Neural cell (in vitro differentiated cells): ENCODE results near the gene POLRMT. TPM values are rescaled to one million over a fixed set of nuclear protein-coding genes. Genes with fewer than 3 reads are reported as not detected.
"Not testable (repeated sequence)": the region's sequence is repeated elsewhere in the genome, so short reads cannot be mapped to it uniquely, and the experiment has no call there.

Experiments used
- H2AFZ ChIP-seq: fragments of 200-600, 300-800 bp; sonication (generic), shearing (Covaris generic); 2 replicates; pipeline ENCODE4 v1.6.0; 2014; ENCODE audit warnings: low read depth, mild to moderate bottlenecking, antibody characterized with exemption, low read length, moderate library complexity
- H3F3A ChIP-seq: fragments of 200-600 bp; shearing (Covaris generic); 2 replicates; pipeline ENCODE4 v1.6.1; 2016; ENCODE audit warnings: mild to moderate bottlenecking, moderate library complexity, mixed read lengths, antibody characterized with exemption, low read length; ENCODE audit not compliant: insufficient read depth, poor library complexity, severe bottlenecking
- H3K27ac ChIP-seq: fragments of 200-600, 300-800 bp; sonication (generic), shearing (Covaris generic); 2 replicates; pipeline ENCODE4 v1.5.1; 2014; ENCODE audit warnings: mild to moderate bottlenecking, low read length, moderate library complexity
- H3K27me3 ChIP-seq: fragments of 300-800, 200-600 bp; sonication (generic), shearing (Covaris generic); 2 replicates; pipeline ENCODE4 v1.6.0; 2014; ENCODE audit warnings: mild to moderate bottlenecking, low read depth, low read length, moderate library complexity; ENCODE audit not compliant: insufficient read depth
- H3K36me3 ChIP-seq: fragments of 300-800, 200-600 bp; sonication (generic), shearing (Covaris generic); 2 replicates; pipeline ENCODE4 v1.5.1; 2014; ENCODE audit warnings: mild to moderate bottlenecking, antibody characterized with exemption, low read length, moderate library complexity; ENCODE audit not compliant: insufficient read depth
- H3K4me2 ChIP-seq: fragments of 300-800, 200-600 bp; sonication (generic), shearing (Covaris generic); 2 replicates; pipeline ENCODE4 v1.6.0; 2014; ENCODE audit warnings: mild to moderate bottlenecking, low read length
- H3K4me3 ChIP-seq: fragments of 300-800, 200-600 bp; sonication (generic), shearing (Covaris generic); 2 replicates; pipeline ENCODE4 v1.5.1; 2014; ENCODE audit warnings: mild to moderate bottlenecking, low read length, moderate library complexity
- H3K79me2 ChIP-seq: fragments of 200-600 bp; shearing (Covaris generic); replicated peaks from 2 replicates; pipeline ENCODE4 v1.6.0; 2014; ENCODE audit warnings: mild to moderate bottlenecking, low read length, moderate library complexity; ENCODE audit not compliant: insufficient read depth
- H3K9ac ChIP-seq: fragments of 300-800, 200-600 bp; sonication (generic), shearing (Covaris generic); 2 replicates; pipeline ENCODE4 v1.6.1; 2016; ENCODE audit warnings: mild to moderate bottlenecking, low read length, mixed read lengths
- H3K9me2 ChIP-seq: fragments of 200-600 bp; shearing (Covaris generic); 2 replicates; pipeline ENCODE4 v1.6.1; 2016; ENCODE audit warnings: mild to moderate bottlenecking, low read length, mixed read lengths; ENCODE audit not compliant: insufficient read depth
- H3K9me3 ChIP-seq: fragments of 200-600, 300-800 bp; sonication (generic), shearing (Covaris generic); 2 replicates; pipeline ENCODE4 v1.6.1; 2016; ENCODE audit warnings: mild to moderate bottlenecking, mixed run types, low read length, moderate library complexity, mixed read lengths
- H4K20me1 ChIP-seq: fragments of 200-600 bp; shearing (Covaris generic); 2 replicates; pipeline ENCODE4 v1.6.1; 2016; ENCODE audit warnings: mild to moderate bottlenecking, mixed run types; ENCODE audit not compliant: insufficient read depth
- CTCF ChIP-seq: fragments of 450-650 bp; IDR thresholded peaks from 2 replicates; pipeline ENCODE4 v1.5.1; 2014; ENCODE audit warnings: antibody characterized with exemption, mild to moderate bottlenecking, moderate library complexity; ENCODE audit not compliant: poor library complexity, severe bottlenecking
- EP300 ChIP-seq: fragments of 450-650 bp; conservative IDR thresholded peaks from 2 replicates; pipeline ENCODE4 v1.6.1; 2014; ENCODE audit warnings: antibody characterized with exemption, mild to moderate bottlenecking, moderate library complexity; ENCODE audit not compliant: poor library complexity, severe bottlenecking
- EZH2 ChIP-seq: fragments of 200-600, 300-800 bp; shearing (Covaris generic), sonication (generic); IDR thresholded peaks from 2 replicates; pipeline ENCODE4 v1.6.1; 2014; ENCODE audit warnings: antibody characterized with exemption, low read length, borderline replicate concordance, mild to moderate bottlenecking; ENCODE audit not compliant: insufficient read depth, poor library complexity, severe bottlenecking
- MXI1 ChIP-seq: fragments of 450-650 bp; conservative IDR thresholded peaks from 2 replicates; pipeline ENCODE4 v1.6.1; 2014; ENCODE audit warnings: antibody characterized with exemption, mild to moderate bottlenecking; ENCODE audit not compliant: poor library complexity, severe bottlenecking
- POLR2AphosphoS5 ChIP-seq: IDR thresholded peaks from 2 replicates; pipeline ENCODE4 v1.6.1; 2012
- RAD21 ChIP-seq: fragments of 450-650 bp; conservative IDR thresholded peaks from 2 replicates; pipeline ENCODE4 v1.6.1; 2014; ENCODE audit warnings: antibody characterized with exemption, mild to moderate bottlenecking, moderate library complexity
- REST ChIP-seq: IDR thresholded peaks from 2 replicates; pipeline ENCODE4 v1.6.1; 2012; ENCODE audit warnings: borderline replicate concordance
- SMC3 ChIP-seq: fragments of 450-650 bp; conservative IDR thresholded peaks from 2 replicates; pipeline ENCODE4 v1.6.1; 2014; ENCODE audit warnings: antibody characterized with exemption, mild to moderate bottlenecking, moderate library complexity; ENCODE audit not compliant: poor library complexity
- TAF1 ChIP-seq: IDR thresholded peaks from 2 replicates; pipeline ENCODE4 v1.6.1; 2012; ENCODE audit warnings: low read depth
- polyA plus RNA-seq: library from polyadenylated mRNA; depleted of rRNA; stranded (reverse); fragments of >200 nt; gene quantifications from 2 replicates; pipeline ENCODE4 v1.2.3, GENCODE V29; 2014

The POLRMT gene
- polyA plus RNA-seq, 1 donor from 2014 or later, result 28.3 TPM

- H3K79me2 ChIP-seq, result peaks cover 8% of the 10 kb centered on the region
Measured at GRCh38 chr19:629961-630714, 3.2 kb downstream of the POLRMT start.

GRCh38 chr19:629515-629914, 3.8 kb downstream of the POLRMT start:
- not testable (repeated sequence) for H4K20me1 ChIP-seq, H3K4me2 ChIP-seq, H3K4me3 ChIP-seq, H2AFZ ChIP-seq, H3K36me3 ChIP-seq, H3F3A ChIP-seq, H3K27me3 ChIP-seq, H3K27ac ChIP-seq, H3K9me2 ChIP-seq, H3K9me3 ChIP-seq, H3K9ac ChIP-seq, H3K79me2 ChIP-seq

More at GRCh38 chr19:629961-630714, 3.2 kb downstream of the POLRMT start:
- Histone ChIP-seq H3K27me3 (no peaks in the 10 kb centered on the region), H2AFZ (no peak overlapping the region), H3K9me3 (no peaks in the 10 kb centered on the region), H3K36me3 (no peaks in the 10 kb centered on the region), H3K4me3 (no peak overlapping the region), H3K27ac (no peak overlapping the region), H3K4me2 (no peak overlapping the region), H3K9me2 (no peaks in the 10 kb centered on the region), H3K9ac (no peak overlapping the region), H3F3A (no peaks in the 10 kb centered on the region), H4K20me1 (no peaks in the 10 kb centered on the region)
- TF ChIP-seq POLR2AphosphoS5 (no peak), EZH2 (no peak), EP300 (no peak), REST (no peak), CTCF (no peak), RAD21 (no peak), TAF1 (no peak), MXI1 (no peak), SMC3 (no peak)
